ENCODE data around the gene BGN. TPM values are rescaled to one million over a fixed set of nuclear protein-coding genes. Genes with fewer than 3 reads are reported as not detected.

BGN gene
- total RNA-seq, 3 donors from 2014 or later = 9.7 to 21.3 (median 11.0) TPM

GRCh38 chrX:153513265-153513664 lies 18.5 kb downstream of the BGN start:
- Histone ChIP-seq H3K27me3 (peaks cover 0 to 73% of the 10 kb centered on the region in 2 donors), H3K9me3 (no peaks in the 10 kb centered on the region), H3K36me3 (no peaks in the 10 kb centered on the region), H3K27ac (no peak overlapping the region), H3K4me3 (no peak overlapping the region), H3K4me1 (no peaks in the 10 kb centered on the region)
- TF ChIP-seq POLR2A (IDR thresholded peaks at IDR 0.05) (no peak), POLR2AphosphoS5 (IDR thresholded peaks at IDR 0.05) (no peak)
- TF ChIP-seq, protein P1, sequence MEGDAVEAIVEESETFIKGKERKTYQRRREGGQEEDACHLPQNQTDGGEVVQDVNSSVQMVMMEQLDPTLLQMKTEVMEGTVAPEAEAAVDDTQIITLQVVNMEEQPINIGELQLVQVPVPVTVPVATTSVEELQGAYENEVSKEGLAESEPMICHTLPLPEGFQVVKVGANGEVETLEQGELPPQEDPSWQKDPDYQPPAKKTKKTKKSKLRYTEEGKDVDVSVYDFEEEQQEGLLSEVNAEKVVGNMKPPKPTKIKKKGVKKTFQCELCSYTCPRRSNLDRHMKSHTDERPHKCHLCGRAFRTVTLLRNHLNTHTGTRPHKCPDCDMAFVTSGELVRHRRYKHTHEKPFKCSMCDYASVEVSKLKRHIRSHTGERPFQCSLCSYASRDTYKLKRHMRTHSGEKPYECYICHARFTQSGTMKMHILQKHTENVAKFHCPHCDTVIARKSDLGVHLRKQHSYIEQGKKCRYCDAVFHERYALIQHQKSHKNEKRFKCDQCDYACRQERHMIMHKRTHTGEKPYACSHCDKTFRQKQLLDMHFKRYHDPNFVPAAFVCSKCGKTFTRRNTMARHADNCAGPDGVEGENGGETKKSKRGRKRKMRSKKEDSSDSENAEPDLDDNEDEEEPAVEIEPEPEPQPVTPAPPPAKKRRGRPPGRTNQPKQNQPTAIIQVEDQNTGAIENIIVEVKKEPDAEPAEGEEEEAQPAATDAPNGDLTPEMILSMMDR (IDR thresholded peaks at IDR 0.05) = no peak
- intact Hi-C loops (cut with DNase I; ENCODE audit: low total_unique reads) = loop anchor here (5.0 kb wide), 1 partner anchor 341 kb away; no protein-coding TSS in a partner anchor
- no peak for DNase-seq (ENCODE audit: low spot score in 2 of 2)

GRCh38 chrX:153514259-153514658 lies 19.5 kb downstream of the BGN start:
- Histone ChIP-seq H3K27me3 (peaks cover 0 to 77% of the 10 kb centered on the region in 2 donors), H3K9me3 (no peaks in the 10 kb centered on the region), H3K36me3 (no peaks in the 10 kb centered on the region), H3K4me3 (no peak overlapping the region), H3K4me1 (no peaks in the 10 kb centered on the region), H3K27ac (no peak overlapping the region)
- no peak for DNase-seq (ENCODE audit: low spot score in 2 of 2)
- intact Hi-C loops (cut with DNase I; ENCODE audit: low total_unique reads) = loop anchor here (5.0 kb wide), 1 partner anchor 342 kb away; no protein-coding TSS in a partner anchor
- TF ChIP-seq POLR2AphosphoS5 (IDR thresholded peaks at IDR 0.05) = no peak
- TF ChIP-seq, protein P1 (IDR thresholded peaks at IDR 0.05) = no peak
- no peak for TF ChIP-seq POLR2A (IDR thresholded peaks at IDR 0.05)

GRCh38 chrX:153515435-153515834 lies 20.7 kb downstream of the BGN start:
- intact Hi-C loops (cut with DNase I; ENCODE audit: low total_unique reads) = no loop called here
- Histone ChIP-seq H3K27ac (no peak overlapping the region), H3K4me3 (no peak overlapping the region), H3K27me3 (peaks cover 0 to 78% of the 10 kb centered on the region in 2 donors), H3K36me3 (no peaks in the 10 kb centered on the region), H3K4me1 (no peaks in the 10 kb centered on the region), H3K9me3 (no peaks in the 10 kb centered on the region)
- TF ChIP-seq POLR2AphosphoS5 (IDR thresholded peaks at IDR 0.05) = no peak
- TF ChIP-seq, protein P1 (IDR thresholded peaks at IDR 0.05) = no peak
- no peak for TF ChIP-seq POLR2A (IDR thresholded peaks at IDR 0.05)
- DNase-seq (ENCODE audit: low spot score in 2 of 2) = no peak

GRCh38 chrX:153516073-153516472 lies 21.3 kb downstream of the BGN start:
- Histone ChIP-seq H3K4me1 (no peaks in the 10 kb centered on the region), H3K27ac (no peak overlapping the region), H3K36me3 (no peaks in the 10 kb centered on the region), H3K4me3 (no peak overlapping the region), H3K9me3 (no peaks in the 10 kb centered on the region), H3K27me3 (peaks cover 0 to 78% of the 10 kb centered on the region in 2 donors)
- intact Hi-C loops (cut with DNase I; ENCODE audit: low total_unique reads) = no loop called here
- TF ChIP-seq POLR2AphosphoS5 (IDR thresholded peaks at IDR 0.05) (no peak), POLR2A (IDR thresholded peaks at IDR 0.05) (no peak)
- TF ChIP-seq, protein P1 (IDR thresholded peaks at IDR 0.05) = no peak
- DNase-seq (ENCODE audit: low spot score in 2 of 2) = no peak

DNA sequence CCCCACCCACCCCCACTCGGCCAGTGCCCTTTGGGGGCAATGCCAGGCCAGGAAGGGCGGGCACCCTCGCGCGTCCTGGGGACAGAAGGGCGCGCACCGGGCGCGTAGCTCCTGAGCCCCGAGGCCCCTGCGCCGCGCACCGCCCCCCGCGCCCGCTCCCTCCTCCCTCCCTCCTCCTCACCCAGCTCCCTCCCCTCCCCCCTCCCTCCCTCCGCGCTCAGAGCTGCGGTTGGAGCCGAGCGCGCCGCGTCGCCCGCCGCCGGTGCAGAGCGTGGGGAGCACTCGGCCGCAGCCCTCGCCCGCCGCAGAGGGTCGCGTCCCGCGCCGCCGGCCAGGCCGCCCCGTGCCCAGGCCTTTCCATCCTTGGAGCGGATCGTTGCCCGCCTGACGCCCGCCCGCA lies 22.6 kb downstream of the BGN start, which contains the start of gene ATP2B3:
Gene ATP2B3, plus strand, starts transcription at position 220 of the 400 bp plus-strand sequence. CDS start 18,606 bp downstream, outside the sequence.
- H3K4me1 ChIP-seq = no peaks in the 10 kb centered on the region
- H3K9me3 ChIP-seq = no peaks in the 10 kb centered on the region
- TF ChIP-seq, protein P1 (IDR thresholded peaks at IDR 0.05) = no peak
- TF ChIP-seq POLR2AphosphoS5 (IDR thresholded peaks at IDR 0.05) (no peak), POLR2A (IDR thresholded peaks at IDR 0.05) (no peak)
- H3K27ac ChIP-seq = no peak within 1 kb of the TSS
- H3K4me3 ChIP-seq = peak within 1 kb of the TSS in 1 of 3 donors; percentile 28
- DNase-seq (ENCODE audit: low spot score in 2 of 2) = no peak
- intact Hi-C loops (cut with DNase I; ENCODE audit: low total_unique reads) = no loop called here
- no peaks in the 10 kb centered on the region for H3K36me3 ChIP-seq
- H3K27me3 ChIP-seq = peaks cover 0 to 81% of the 10 kb centered on the region in 2 donors
